ENCODE results near the gene PDE11A. TPM values are rescaled to one million over a fixed set of nuclear protein-coding genes. Genes with fewer than 3 reads are reported as not detected.
A peak's percentile ranks its signal among the peaks of the same experiment; 100 is the strongest.
"Not testable (repeated sequence)": the region's sequence is repeated elsewhere in the genome, so short reads cannot be mapped to it uniquely, and the experiment has no call there.

The PDE11A gene
- total RNA-seq, 2 donors from 2014 or later, result 0.24 to 0.56 TPM

- intact Hi-C loops (cut with DNase I), result no loop called here
- ATAC-seq (no peak), DNase-seq (no peak)
Measured at GRCh38 chr2:177952151-177952550, 120.4 kb downstream of the PDE11A start.

DNA sequence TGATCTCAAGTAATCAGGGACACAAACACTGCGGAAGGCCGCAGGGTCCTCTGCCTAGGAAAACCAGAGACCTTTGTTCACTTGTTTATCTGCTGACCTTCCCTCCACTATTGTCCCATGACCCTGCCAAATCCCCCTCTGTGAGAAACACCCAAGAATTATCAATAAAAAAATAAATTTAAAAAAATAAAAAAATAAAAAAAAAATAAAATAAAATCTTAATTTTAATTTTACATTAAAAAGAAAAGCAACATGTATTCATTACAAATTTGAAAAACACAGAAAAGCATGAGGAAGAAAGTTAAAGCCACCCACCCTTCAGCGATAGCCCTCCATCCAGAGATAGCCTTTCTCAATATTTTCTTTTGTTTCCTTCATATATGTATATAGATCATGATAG, 125.0 kb downstream of the PDE11A start:
- intact Hi-C loops (cut with DNase I); ATAC-seq: not testable (repeated sequence)

DNA sequence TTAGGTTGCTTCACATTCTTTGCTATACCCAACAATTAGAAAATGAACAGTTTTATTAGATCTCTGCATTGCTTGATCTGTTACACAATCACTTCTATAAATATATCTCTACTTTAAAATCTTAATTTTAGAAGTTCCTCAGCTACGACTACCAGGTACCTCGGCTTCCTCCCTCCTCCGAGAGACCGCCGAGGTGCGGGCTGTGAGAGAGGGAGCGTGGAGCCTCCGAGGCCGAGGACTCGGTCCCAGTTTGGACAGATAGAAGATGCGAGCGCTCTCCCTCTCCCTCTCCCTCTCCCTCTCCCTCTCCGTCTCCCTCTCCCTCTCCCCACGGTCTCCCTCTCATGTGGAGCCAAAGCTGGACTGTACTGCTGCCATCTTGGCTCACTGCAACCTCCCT, 128.0 kb downstream of the PDE11A start:
- intact Hi-C loops (cut with DNase I); DNase-seq; ATAC-seq: not testable (repeated sequence)

More for the DNA sequence above, 125.0 kb downstream of the PDE11A start:
- not testable (repeated sequence) for DNase-seq

- ATAC-seq, result no peak
- intact Hi-C loops (cut with DNase I), result no loop called here
- no peak for DNase-seq
Measured at GRCh38 chr2:177942731-177943130, 129.8 kb downstream of the PDE11A start.

DNA sequence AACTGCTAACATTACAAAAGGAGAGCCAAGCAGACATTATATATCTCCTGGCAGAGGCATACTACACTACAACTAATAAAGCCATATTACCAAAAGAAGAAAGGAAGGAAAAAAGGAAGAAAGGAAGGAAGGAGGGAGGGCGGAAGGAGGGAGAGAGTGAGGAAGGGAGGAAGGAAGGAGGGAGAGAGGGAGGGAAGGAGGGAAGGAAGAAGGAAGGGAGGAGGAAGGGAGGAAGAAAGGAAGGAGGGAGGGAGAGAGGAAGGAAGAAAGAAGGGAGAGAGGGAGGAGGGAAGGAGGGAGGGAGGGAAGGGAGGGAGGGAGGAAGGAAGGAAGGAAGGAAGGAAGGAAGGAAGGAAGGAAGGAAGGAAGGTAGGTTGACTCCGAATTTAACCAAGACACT, 133.4 kb downstream of the PDE11A start:
- intact Hi-C loops (cut with DNase I), result no loop called here
- DNase-seq, result no peak
- ATAC-seq, result no peak

- no peak for DNase-seq
- intact Hi-C loops (cut with DNase I), result no loop called here
- ATAC-seq, result no peak
Measured at GRCh38 chr2:177930916-177931315, 141.7 kb downstream of the PDE11A start.

DNA sequence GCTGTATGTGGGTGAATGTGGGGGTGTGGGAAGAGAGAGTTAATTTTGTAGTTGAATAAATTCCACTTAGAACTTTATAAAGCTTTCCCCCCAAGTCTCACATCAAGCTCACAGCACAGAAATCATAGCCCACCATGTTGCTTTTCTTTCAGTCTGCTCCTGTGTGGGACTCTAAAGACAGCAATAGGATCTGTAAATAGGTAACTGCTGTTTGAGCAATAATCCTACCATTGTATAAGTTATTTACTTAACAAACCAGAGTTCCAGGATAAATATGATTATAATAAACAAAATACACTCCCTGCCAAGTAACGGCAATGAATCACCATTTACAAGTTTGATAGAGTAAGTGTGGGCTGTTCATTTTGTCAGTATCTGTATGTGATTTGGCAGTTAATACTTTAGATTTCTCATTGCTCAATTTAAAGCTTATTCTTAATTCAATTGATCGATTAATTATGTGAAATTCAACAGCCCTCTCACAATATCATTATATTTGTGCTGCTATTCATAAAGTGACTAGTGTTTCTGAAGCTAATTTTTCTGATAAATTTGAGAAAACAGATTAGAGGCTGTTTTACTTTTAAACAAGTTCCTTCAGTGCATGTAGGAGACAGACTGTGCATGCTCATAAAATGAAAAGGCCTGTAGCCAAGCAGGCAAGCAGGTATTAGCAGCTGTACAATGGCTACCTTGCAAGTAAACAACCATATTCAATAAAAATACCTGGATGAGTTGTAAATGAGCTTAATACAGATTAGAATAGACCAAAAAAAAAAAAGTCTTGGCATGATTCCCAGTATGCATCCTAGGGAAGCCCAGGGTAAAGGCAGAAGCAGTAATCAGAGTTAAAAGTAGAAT, 142.7 kb downstream of the PDE11A start:
- intact Hi-C loops (cut with DNase I), result no loop called here
- ATAC-seq (no peak), DNase-seq (no peak)

DNA sequence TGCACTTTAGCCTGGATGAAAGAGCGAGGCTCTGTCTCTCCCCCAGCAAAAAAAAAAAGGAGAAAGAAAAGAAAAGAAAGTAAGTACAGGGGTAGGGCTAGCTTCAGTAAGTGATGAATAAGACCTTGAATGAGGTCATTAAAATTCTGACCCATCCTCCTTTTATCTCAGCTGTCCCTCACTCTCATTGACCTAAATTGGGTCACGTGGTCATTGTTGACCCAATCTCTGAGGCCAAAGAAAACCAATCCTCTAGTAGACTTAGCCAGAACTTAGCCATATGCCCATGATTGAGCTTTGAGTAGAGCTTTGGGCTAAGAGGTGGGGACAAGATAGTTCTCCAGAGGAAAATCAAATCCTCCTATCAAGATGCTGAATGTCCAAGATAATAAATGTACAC, 149.3 kb downstream of the PDE11A start:
- ATAC-seq, result no peak
- intact Hi-C loops (cut with DNase I), result no loop called here
- no peak for DNase-seq

DNA sequence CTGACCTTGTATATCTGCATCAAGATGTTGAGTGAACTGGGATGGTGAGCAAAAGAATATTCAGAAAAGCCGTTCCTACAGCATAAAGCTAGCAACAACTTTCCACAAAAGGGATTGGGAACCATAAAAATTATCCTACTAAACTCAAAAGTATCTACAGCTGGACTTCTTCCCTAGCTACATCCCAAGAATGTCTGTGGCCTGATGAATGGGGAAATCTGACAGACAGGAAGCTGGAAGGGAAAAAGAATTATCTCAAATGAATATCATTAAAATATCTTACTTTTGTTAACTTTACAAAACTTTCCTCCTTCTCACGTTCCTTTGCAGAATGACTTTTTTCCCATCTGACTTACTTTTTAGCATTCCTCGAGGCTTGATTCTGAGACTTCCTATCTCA, 150.9 kb downstream of the PDE11A start:
- ATAC-seq (no peak), DNase-seq (no peak)
- intact Hi-C loops (cut with DNase I), result no loop called here

- ATAC-seq (peak in 1 of 2 donors; percentile 76), DNase-seq (no peak)
- intact Hi-C loops (cut with DNase I), result no loop called here
Measured at GRCh38 chr2:177917169-177917568, 155.4 kb downstream of the PDE11A start.

DNA sequence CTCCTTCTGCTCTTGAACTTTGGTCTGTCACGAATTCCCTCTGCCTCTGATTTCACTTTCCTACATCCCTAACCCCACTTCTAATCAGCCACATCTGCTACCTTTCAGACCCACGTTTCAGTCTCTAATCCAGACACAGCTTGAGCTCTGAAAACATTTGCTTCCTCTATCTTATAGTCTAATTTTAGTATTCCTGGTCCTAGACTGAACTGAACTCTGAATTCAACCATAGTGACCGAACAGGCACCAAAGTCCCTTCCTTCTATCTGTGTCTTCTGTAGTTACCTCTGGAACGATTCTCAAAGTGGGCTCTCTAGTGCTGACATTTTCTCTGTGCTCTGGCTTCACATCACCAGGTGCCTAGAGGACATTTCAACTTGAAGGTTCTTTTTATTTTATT, 156.2 kb downstream of the PDE11A start:
- ATAC-seq (no peak), DNase-seq (no peak)
- intact Hi-C loops (cut with DNase I), result no loop called here

DNA sequence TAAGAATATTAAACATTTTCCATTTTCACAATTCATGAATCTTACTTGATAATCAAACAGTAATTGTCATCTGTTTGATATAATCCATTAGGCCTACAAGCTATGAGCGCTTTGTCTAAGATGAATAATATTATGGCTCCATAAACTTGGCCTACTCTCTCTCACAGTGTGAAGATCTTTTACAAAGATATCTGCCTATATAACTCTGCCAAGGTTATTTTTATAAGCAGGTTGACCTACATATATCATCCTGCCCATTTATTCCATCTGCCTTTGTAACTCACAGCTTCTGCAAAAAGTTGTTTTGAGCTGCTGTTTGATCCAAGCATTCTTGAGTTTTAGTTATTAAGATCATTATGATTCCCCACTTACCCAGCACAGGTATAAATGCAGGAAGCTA, 158.3 kb downstream of the PDE11A start:
- DNase-seq (no peak), ATAC-seq (no peak)
- intact Hi-C loops (cut with DNase I), result no loop called here

DNA sequence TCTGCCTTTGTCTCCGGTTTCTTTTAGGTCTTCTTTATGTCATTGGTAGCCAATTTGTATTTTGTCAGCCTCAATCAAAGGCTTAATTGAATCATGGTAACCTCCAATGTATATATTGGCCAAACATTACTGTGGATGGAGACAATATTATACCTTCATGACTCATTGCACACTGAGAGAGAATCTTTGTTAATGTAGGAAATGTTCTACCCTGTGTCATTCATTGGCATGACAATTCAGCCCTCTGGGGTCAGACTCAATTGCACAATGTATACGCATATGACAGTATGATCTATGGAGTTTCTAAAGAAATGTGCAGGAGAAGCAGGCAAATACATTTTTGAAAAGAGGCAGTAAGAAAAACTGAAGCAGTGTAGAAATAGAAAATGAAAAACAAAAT, 162.6 kb downstream of the PDE11A start:
- DNase-seq (no peak), ATAC-seq (no peak)
- intact Hi-C loops (cut with DNase I), result no loop called here

GRCh38 chr2:177908824-177909223, 163.8 kb downstream of the PDE11A start:
- DNase-seq, result no peak
- ATAC-seq, result no peak
- intact Hi-C loops (cut with DNase I), result no loop called here

DNA sequence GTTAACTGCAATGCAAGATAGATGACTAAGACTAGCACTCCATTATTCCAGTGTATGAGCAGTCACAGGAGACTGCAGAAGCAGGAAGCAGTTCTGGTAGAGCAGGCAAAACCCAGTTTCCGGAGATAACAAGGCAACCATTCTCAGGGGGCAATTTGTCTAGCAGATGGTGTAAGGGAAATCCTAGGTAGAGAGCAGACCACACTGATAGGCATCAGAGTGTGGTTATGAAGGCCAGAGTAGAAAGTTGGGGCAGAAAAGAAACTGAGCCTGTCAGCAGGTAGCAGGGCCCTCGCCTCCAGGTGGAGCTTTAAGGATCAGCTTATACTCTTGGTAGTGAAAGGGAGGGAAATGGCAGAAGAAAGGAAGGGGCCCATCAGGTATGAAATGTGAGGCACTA, 164.4 kb downstream of the PDE11A start:
- DNase-seq (no peak), ATAC-seq (no peak)
- intact Hi-C loops (cut with DNase I), result no loop called here

GRCh38 chr2:177906041-177906718, 166.4 kb downstream of the PDE11A start:
- intact Hi-C loops (cut with DNase I), result no loop called here
- peak; percentile 28 for DNase-seq
- peak; percentile 33 to 77 for ATAC-seq

GRCh38 chr2:177905640-177906039, 166.9 kb downstream of the PDE11A start:
- intact Hi-C loops (cut with DNase I), result no loop called here
- ATAC-seq (no peak), DNase-seq (no peak)

DNA sequence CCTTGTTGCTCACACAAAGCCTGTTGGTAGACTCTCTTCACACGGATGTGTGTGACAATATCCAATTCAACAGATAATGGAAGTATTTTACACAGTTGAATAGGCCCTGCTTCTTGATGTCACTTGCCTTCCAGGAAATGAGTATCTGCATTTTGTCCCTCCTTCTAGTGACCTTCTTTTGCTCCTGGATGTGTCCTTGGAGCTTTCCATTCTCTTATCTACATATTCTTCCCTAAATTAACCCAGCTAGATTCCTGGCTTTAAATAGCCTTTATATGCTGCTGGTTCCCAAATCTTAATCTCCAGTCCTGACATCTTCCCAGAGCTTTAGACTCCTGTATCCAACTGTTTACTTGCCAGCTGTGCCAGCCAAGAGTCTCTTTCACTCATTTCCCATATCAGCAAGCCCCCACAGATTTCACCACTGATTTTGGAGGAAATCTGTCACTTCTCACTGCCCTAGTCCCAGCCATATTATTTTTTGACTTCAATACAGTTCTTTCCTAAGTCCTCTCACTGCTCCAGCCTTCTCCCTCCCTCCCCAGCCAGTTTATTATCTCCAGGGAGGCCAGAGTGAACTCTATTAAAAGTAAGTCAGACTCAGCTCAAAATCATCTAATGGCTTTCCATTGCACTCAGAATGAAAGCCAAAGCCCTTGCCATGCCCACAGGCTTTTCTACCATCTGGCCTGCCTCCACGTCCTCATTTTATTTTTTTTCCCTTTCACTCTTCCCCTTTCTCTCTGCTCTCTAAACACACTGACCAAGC, 170.0 kb downstream of the PDE11A start:
- ATAC-seq (peak; percentile 66 to 74), DNase-seq (no peak)
- intact Hi-C loops (cut with DNase I), result no loop called here

DNA sequence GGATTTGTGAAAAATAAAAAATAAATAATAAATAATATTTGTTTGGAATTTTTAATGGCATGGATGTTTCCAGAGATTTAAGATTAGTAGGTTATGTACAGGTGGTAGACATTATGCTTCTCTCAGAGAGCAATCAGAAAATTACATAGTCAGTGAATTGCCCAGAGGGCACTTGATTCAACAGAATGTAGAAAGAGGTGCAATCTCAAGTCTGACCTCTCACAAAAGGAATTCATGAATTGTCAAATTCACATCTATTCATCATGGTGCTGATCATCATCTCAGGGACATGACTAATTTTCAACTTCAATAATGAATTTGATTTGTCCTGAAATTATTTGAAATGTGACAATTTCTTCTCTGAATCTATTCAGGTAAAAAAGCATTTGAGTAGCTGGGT, 172.5 kb downstream of the PDE11A start:
- DNase-seq (no peak), ATAC-seq (no peak)
- intact Hi-C loops (cut with DNase I), result no loop called here

GRCh38 chr2:177897278-177897677, 175.3 kb downstream of the PDE11A start:
- ATAC-seq (no peak), DNase-seq (no peak)
- intact Hi-C loops (cut with DNase I), result no loop called here

All from left cardiac atrium (tissue), 4 donors.